GM18505 (cell line): Measurements from ENCODE around the gene TPI1.
"Not testable (repeated sequence)": the region's sequence is repeated elsewhere in the genome, so short reads cannot be mapped to it uniquely, and the experiment has no call there.

Source experiments
- ATAC-seq: cut with Tn5 transposase; IDR thresholded peaks from one replicate; pipeline ENCODE4 v1.9.1; 2021; ENCODE audit not compliant: unreplicated experiment
- POLR2A ChIP-seq: IDR thresholded peaks from 4 replicates; pipeline ENCODE4 v1.6.1; 2011; ENCODE audit warnings: borderline replicate concordance; ENCODE audit not compliant: insufficient read depth, insufficient read length; ENCODE audit errors: extremely low read depth

TPI1 gene

GRCh38 chr12:6872073-6873048 lies 5.0 kb downstream of the TPI1 start:
- peak; percentile 55 for TF ChIP-seq POLR2A
- no peak for ATAC-seq

GRCh38 chr12:6873094-6874014 lies 6.0 kb downstream of the TPI1 start, which contains the start of gene SPSB2:
Gene SPSB2 (minus strand): TSS chr12:6873303. CDS start chr12:6872901, 402 bp downstream.
- ATAC-seq, result peak; percentile 67
- TF ChIP-seq POLR2A, result peak; percentile 72

GRCh38 chr12:6874015-6874368 lies 6.7 kb downstream of the TPI1 start:
- ATAC-seq, result not testable (repeated sequence)

- not testable (repeated sequence) for ATAC-seq
These were observed 12.5 kb downstream of the TPI1 start for GRCh38 chr12:6879824-6880223.

- ATAC-seq, result no peak
- no peak for TF ChIP-seq POLR2A
These were observed 15.9 kb downstream of the TPI1 start for GRCh38 chr12:6883252-6883651.

- no peak for ATAC-seq
- TF ChIP-seq POLR2A, result no peak
These were observed 16.4 kb downstream of the TPI1 start for GRCh38 chr12:6883683-6884082.

GRCh38 chr12:6884539-6884938 lies 17.2 kb downstream of the TPI1 start:
- no peak for TF ChIP-seq POLR2A
- ATAC-seq, result no peak

- ATAC-seq, result not testable (repeated sequence)
These were observed 19.1 kb downstream of the TPI1 start for GRCh38 chr12:6886206-6886999.

GRCh38 chr12:6887460-6887859 lies 20.1 kb downstream of the TPI1 start:
- ATAC-seq, result no peak
- no peak for TF ChIP-seq POLR2A

GRCh38 chr12:6888360-6888759 lies 21.0 kb downstream of the TPI1 start:
- no peak for ATAC-seq
- no peak for TF ChIP-seq POLR2A

- ATAC-seq, result not testable (repeated sequence)
These were observed 21.5 kb downstream of the TPI1 start for GRCh38 chr12:6888794-6889193.

GRCh38 chr12:6889775-6890573 lies 22.6 kb downstream of the TPI1 start:
- not testable (repeated sequence) for ATAC-seq
